A673 (cell line): Measurements from ENCODE around the gene THSD4.

Experiments
- CTCF ChIP-seq: fragments of 300-800, 200-600 bp; sonication (generic); conservative IDR thresholded peaks from 2 replicates; pipeline ENCODE4 v1.5.1; 2017; ENCODE audit warnings: low read depth, mild to moderate bottlenecking, antibody characterized with exemption, low read length, moderate library complexity, mixed read lengths
- EZH2 ChIP-seq: fragments of 200-600 bp; sonication (generic); IDR thresholded peaks from 2 replicates; pipeline ENCODE4 v1.6.1; 2017; ENCODE audit warnings: borderline replicate concordance, low read depth, mild to moderate bottlenecking, mixed read lengths, antibody characterized with exemption, low read length; ENCODE audit not compliant: poor library complexity, severe bottlenecking

- TF ChIP-seq CTCF (no peak), EZH2 (no peak)
Measured at GRCh38 chr15:71664622-71665021, 549.4 kb downstream of the THSD4 start.
